HepG2 (cell line): Measurements from ENCODE around the gene TMEM167B. TPM values are rescaled to one million over a fixed set of nuclear protein-coding genes. Genes with fewer than 3 reads are reported as not detected.
A peak's percentile ranks its signal among the peaks of the same experiment; 100 is the strongest.

ENCODE experiments used
- CC2D1A ChIP-seq: sonication (generic); formaldehyde crosslinking; IDR thresholded peaks from 2 replicates; pipeline ENCODE4 v1.8.1; 2023; ENCODE audit warnings: mild to moderate bottlenecking, missing genetic modification reagents
- CREBL2 ChIP-seq: sonication (generic); formaldehyde crosslinking; IDR thresholded peaks from 2 replicates; pipeline ENCODE4 v1.8.1; 2023; ENCODE audit warnings: missing genetic modification reagents, mild to moderate bottlenecking, borderline replicate concordance
- CSRNP1 ChIP-seq: sonication (generic); formaldehyde crosslinking; IDR thresholded peaks from 2 replicates; pipeline ENCODE4 v1.8.1; 2023; ENCODE audit warnings: mild to moderate bottlenecking, missing genetic modification reagents
- E2F2 ChIP-seq: sonication (generic); formaldehyde crosslinking; IDR thresholded peaks from 2 replicates; pipeline ENCODE4 v1.4.0; 2020; ENCODE audit warnings: missing genetic modification reagents, borderline replicate concordance
- FOXK2 ChIP-seq: fragments of 450-650 bp; IDR thresholded peaks from 2 replicates; pipeline ENCODE4 v1.6.1; 2016
- GMEB2 ChIP-seq: IDR thresholded peaks from 2 replicates; pipeline ENCODE4 v1.6.1; 2016; ENCODE audit warnings: missing biosample characterization, missing genetic modification reagents, low read depth
- NONO ChIP-seq, 2 experiments: fragments of 450-650 bp in 1 of 2; sonication (generic) in 1 of 2; formaldehyde crosslinking in 1 of 2; IDR thresholded peaks in 1 of 2; conservative IDR thresholded peaks in 1 of 2; 2 replicates each; pipeline versions ENCODE4 v1.6.1 to v1.8.0; 2017 to 2022; ENCODE audit warnings: mild to moderate bottlenecking in 1 of 2, missing genetic modification reagents in 1 of 2, moderate library complexity in 1 of 2
- NR2C2 ChIP-seq: sonication (generic); formaldehyde crosslinking; IDR thresholded peaks from 2 replicates; pipeline ENCODE4 v1.4.0; 2020; ENCODE audit warnings: missing genetic modification reagents, mild to moderate bottlenecking, moderate library complexity, borderline replicate concordance
- PAF1 ChIP-seq: IDR thresholded peaks from 2 replicates; pipeline ENCODE4 v1.6.1; 2016; ENCODE audit warnings: missing genetic modification reagents, missing compliant biosample characterization
- PBX3 ChIP-seq: sonication (generic); formaldehyde crosslinking; IDR thresholded peaks from 2 replicates; pipeline ENCODE4 v1.8.1; 2023; ENCODE audit warnings: missing genetic modification reagents, inconsistent platforms, borderline replicate concordance
- TGIF2 ChIP-seq: IDR thresholded peaks from 2 replicates; pipeline ENCODE4 v1.6.1; 2016; ENCODE audit warnings: control low read depth, missing compliant biosample characterization
- ZNF362 ChIP-seq: sonication (generic); formaldehyde crosslinking; IDR thresholded peaks from 2 replicates; pipeline ENCODE4 v1.4.0; 2020; ENCODE audit warnings: missing genetic modification reagents, mild to moderate bottlenecking, borderline replicate concordance
- ZNF652 ChIP-seq: IDR thresholded peaks from 2 replicates; pipeline ENCODE4 v1.6.1; 2016; ENCODE audit warnings: low read depth, borderline replicate concordance
- ZNF777 ChIP-seq: sonication (generic); formaldehyde crosslinking; IDR thresholded peaks from 2 replicates; pipeline ENCODE4 v1.4.0; 2020; ENCODE audit warnings: missing genetic modification reagents
- ZNF878 ChIP-seq: sonication (generic); formaldehyde crosslinking; IDR thresholded peaks from 2 replicates; pipeline ENCODE4 v1.8.1; 2023; ENCODE audit warnings: mild to moderate bottlenecking, missing genetic modification reagents, moderate library complexity
- polyA plus RNA-seq, 8 experiments: library from polyadenylated mRNA; depleted of rRNA in 3 of 8; stranded (reverse) in 7 of 8; unstranded in 1 of 8; fragments of >200 nt; fragmentation: Illumina TruSeq in 4 of 8; extraction: Trizol in 4 of 8; gene quantifications; 2 replicates each; pipeline versions ENCODE4 v1.2.1 to v1.2.3, GENCODE V29; 2011 to 2016; ENCODE audit warnings: low read depth in 4 of 8, missing spikeins in 1 of 8, mixed read lengths in 1 of 8; ENCODE audit not compliant: insufficient read depth in 1 of 8
- total RNA-seq, 5 experiments: library from RNA; depleted of rRNA; stranded (reverse); fragments of >200 nt; fragmentation: Illumina TruSeq; extraction: Trizol; gene quantifications; 2 replicates each; pipeline ENCODE4 v1.2.3, GENCODE V29; 2016; ENCODE audit warnings: low read depth in 1 of 5

TMEM167B gene
- total and polyA plus RNA-seq, 2 of the 13 experiments (the other 11 are each of a cell fraction or from before 2014, with no cell fraction given): 9.5 to 22.4 TPM

- TF ChIP-seq ZNF362 (CRISPR knock-in tag) (peak; percentile 59; the same call in 1 of the 2 replicates), PAF1 (CRISPR knock-in tag) (no peak), ZNF652 (CRISPR knock-in tag) (no peak; the same call in 1 of the 2 replicates), NR2C2 (CRISPR knock-in tag) (peak; percentile 83; the same call in 1 of the 2 replicates), PBX3 (CRISPR knock-in tag) (no peak), FOXK2 (peak; percentile 97), ZNF878 (peak; percentile 45; the same call in 1 of the 2 replicates), CREBL2 (CRISPR knock-in tag) (peak; percentile 35; the same call in 1 of the 2 replicates), CC2D1A (CRISPR knock-in tag) (no peak), E2F2 (no peak; the same call in 1 of the 2 replicates), ZNF777 (CRISPR knock-in tag) (peak; percentile 72), GMEB2 (peak; percentile 94), NONO (IDR thresholded peaks at IDR 0.05) (no peak), NONO (CRISPR knock-in tag; conservative IDR thresholded peaks at IDR 0.05) (peak; percentile 82), CSRNP1 (CRISPR knock-in tag) (peak; percentile 75; the same call in 1 of the 2 replicates), TGIF2 (peak; percentile 94)
Measured at GRCh38 chr1:109090196-109091077, at the start of gene TMEM167B (continued).
